GM12878 (cell line): Measurements from ENCODE around the gene DPM2.

Source experiments
- CREB1 ChIP-seq: IDR thresholded peaks from 2 replicates; pipeline ENCODE4 v1.6.1; 2012; ENCODE audit warnings: low read depth, mild to moderate bottlenecking, inconsistent platforms
- ESRRA ChIP-seq: IDR thresholded peaks from 2 replicates; pipeline ENCODE4 v1.6.1; 2012; ENCODE audit warnings: mild to moderate bottlenecking, low read length, improper control_type of control experiment
- EZH2 ChIP-seq: IDR thresholded peaks from 2 replicates; pipeline ENCODE4 v1.6.1; 2012; ENCODE audit warnings: low read depth, mild to moderate bottlenecking, control low read depth, inconsistent platforms, low read length, borderline replicate concordance; ENCODE audit not compliant: control insufficient read depth
- PAX5 ChIP-seq: IDR thresholded peaks from 2 replicates; pipeline ENCODE4 v1.6.1; 2011; ENCODE audit warnings: low read depth, low read length, borderline replicate concordance
- POLR2A ChIP-seq: IDR thresholded peaks from 2 replicates; pipeline ENCODE4 v1.6.1; 2011; ENCODE audit warnings: low read depth, mild to moderate bottlenecking, low read length
- POLR2AphosphoS5 ChIP-seq: IDR thresholded peaks from 2 replicates; pipeline ENCODE4 v1.6.1; 2011; ENCODE audit warnings: mild to moderate bottlenecking, low read length, inconsistent platforms
- SIN3A ChIP-seq: IDR thresholded peaks from 2 replicates; pipeline ENCODE4 v1.6.1; 2012; ENCODE audit warnings: low read depth, low read length, improper control_type of control experiment
- YBX1 ChIP-seq: fragments of 450-650 bp; IDR thresholded peaks from 2 replicates; pipeline ENCODE4 v1.6.1; 2016; ENCODE audit warnings: antibody characterized with exemption
- ZNF207 ChIP-seq: fragments of 450-650 bp; IDR thresholded peaks from 2 replicates; pipeline ENCODE4 v1.6.1; 2014; ENCODE audit warnings: antibody characterized with exemption, mild to moderate bottlenecking, borderline replicate concordance
- ZNF24 ChIP-seq: fragments of 450-650 bp; IDR thresholded peaks from 2 replicates; pipeline ENCODE4 v1.6.1; 2017; ENCODE audit warnings: antibody characterized with exemption, mild to moderate bottlenecking
- TF ChIP-seq, protein P1 (sequence below), 3 experiments: IDR thresholded peaks in 2 of 3; conservative IDR thresholded peaks in 1 of 3; 2 replicates each; pipeline ENCODE4 v1.5.1; 2011; ENCODE audit warnings: low read depth in 3 of 3, low read length in 3 of 3, mild to moderate bottlenecking in 3 of 3, control low read depth in 2 of 3, moderate library complexity in 2 of 3, inconsistent platforms in 1 of 3, mixed read lengths in 1 of 3; ENCODE audit not compliant: control insufficient read depth in 2 of 3, insufficient read depth in 1 of 3; ENCODE audit errors: extremely low read depth in 1 of 3

- no peak for TF ChIP-seq POLR2AphosphoS5
- TF ChIP-seq EZH2 = no peak
- no peak for TF ChIP-seq ZNF207
- no peak for TF ChIP-seq SIN3A
- TF ChIP-seq, protein P1, sequence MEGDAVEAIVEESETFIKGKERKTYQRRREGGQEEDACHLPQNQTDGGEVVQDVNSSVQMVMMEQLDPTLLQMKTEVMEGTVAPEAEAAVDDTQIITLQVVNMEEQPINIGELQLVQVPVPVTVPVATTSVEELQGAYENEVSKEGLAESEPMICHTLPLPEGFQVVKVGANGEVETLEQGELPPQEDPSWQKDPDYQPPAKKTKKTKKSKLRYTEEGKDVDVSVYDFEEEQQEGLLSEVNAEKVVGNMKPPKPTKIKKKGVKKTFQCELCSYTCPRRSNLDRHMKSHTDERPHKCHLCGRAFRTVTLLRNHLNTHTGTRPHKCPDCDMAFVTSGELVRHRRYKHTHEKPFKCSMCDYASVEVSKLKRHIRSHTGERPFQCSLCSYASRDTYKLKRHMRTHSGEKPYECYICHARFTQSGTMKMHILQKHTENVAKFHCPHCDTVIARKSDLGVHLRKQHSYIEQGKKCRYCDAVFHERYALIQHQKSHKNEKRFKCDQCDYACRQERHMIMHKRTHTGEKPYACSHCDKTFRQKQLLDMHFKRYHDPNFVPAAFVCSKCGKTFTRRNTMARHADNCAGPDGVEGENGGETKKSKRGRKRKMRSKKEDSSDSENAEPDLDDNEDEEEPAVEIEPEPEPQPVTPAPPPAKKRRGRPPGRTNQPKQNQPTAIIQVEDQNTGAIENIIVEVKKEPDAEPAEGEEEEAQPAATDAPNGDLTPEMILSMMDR (IDR thresholded peaks at IDR 0.05 in 2 of 3, conservative IDR thresholded peaks at IDR 0.05 in 1 of 3; ENCODE audit: control insufficient read depth in 2 of 3, extremely low read depth in 1 of 3, insufficient read depth in 1 of 3, low read depth in 3 of 3, low read length in 3 of 3) = no peak
- TF ChIP-seq ESRRA = no peak
- TF ChIP-seq YBX1 = no peak
- TF ChIP-seq ZNF24 = no peak
- TF ChIP-seq POLR2A = no peak
- no peak for TF ChIP-seq PAX5
- no peak for TF ChIP-seq CREB1
Measured at GRCh38 chr9:127912882-127913281, 24.8 kb downstream of the DPM2 start.
